Embryonic facial prominence (tissue), 1 donor: ENCODE results near the gene WDR31.
A peak's percentile ranks its signal among the peaks of the same experiment; 100 is the strongest.
"Not testable (repeated sequence)": the region's sequence is repeated elsewhere in the genome, so short reads cannot be mapped to it uniquely, and the experiment has no call there.

Experiments
- DNase-seq: peaks from one replicate; pipeline ENCODE4 v3.0.0-alpha.2; 2016; ENCODE audit errors: extremely low spot score

WDR31 gene

DNA sequence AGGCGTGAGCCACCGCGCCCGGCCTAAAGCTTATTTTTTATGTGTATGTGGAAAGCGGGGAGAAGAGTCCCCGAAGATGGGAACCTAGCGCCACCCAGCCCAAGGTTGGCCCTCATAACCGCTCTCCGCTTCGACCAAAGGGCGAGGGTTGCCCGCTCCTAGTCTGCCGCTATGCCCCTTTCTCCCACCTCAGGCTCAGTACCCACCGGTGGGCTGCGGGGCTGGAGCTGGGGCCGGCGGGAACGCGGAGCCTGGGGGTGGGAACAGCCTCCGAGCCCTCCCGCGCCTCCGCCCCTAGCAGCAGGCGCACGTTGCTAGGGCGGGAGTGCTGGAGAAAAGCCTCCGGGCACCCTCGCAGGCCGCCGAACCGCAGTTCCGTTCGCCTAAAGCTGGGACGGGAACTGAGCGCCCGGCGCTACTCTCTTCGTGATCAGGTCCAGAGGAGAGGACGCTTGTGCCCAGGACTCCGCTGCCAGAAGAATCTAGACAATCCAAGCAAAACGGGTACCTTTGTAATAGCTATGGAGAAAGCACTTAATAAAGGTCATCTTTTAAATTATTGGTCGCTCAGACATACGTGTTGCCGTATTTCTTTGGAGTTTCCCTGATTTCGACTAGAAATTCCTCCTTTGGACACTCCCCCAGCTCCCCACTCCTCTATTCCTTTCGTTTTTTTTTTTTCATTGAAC lies at the start of gene WDR31:
TSS of gene WDR31 (minus strand) at position 265 of the 689 bp plus-strand sequence. CDS start 8,253 bp downstream, outside the sequence.
- DNase-seq, result peak; percentile 79

DNA sequence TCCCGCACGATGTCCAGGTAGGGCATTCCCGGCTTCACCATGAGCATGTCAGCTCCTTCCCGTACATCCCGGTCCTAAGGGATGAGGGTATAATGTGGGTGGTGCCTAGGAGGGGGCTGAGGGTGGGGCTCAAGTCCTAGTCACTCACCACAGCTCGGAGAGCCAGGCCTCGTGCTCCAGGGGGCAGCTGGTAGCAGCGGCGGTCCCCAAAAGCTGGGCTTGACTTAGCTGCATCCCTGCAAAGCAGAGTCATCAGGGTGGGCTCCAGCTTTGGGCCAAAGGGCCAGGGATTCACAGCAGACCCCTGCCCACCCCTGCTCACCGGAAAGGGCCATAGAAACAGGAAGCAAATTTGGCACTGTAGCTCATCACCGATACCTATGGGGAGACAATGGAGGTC lies 49.4 kb upstream of the WDR31 start:
- DNase-seq, result no peak

DNA sequence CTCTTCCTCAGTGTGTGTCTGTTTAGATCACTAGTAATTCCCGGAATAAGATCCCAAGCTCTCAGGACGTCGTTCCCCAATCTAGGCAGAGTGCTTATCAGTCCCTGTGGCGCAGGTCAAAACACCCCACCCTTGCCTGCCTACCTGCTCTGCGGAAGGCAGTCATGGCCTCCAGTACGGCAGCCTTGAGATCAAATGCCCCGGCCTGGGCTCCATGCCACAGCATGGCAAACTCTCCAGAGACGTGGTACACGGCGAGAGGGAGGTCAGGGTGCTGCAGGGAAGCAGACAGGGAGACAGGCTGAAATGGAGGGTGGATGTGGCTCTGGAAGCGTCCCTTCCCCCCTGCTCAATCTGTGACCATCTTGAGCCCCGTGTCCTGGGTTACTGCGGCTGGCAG lies 48.8 kb upstream of the WDR31 start:
- DNase-seq, result no peak

DNA sequence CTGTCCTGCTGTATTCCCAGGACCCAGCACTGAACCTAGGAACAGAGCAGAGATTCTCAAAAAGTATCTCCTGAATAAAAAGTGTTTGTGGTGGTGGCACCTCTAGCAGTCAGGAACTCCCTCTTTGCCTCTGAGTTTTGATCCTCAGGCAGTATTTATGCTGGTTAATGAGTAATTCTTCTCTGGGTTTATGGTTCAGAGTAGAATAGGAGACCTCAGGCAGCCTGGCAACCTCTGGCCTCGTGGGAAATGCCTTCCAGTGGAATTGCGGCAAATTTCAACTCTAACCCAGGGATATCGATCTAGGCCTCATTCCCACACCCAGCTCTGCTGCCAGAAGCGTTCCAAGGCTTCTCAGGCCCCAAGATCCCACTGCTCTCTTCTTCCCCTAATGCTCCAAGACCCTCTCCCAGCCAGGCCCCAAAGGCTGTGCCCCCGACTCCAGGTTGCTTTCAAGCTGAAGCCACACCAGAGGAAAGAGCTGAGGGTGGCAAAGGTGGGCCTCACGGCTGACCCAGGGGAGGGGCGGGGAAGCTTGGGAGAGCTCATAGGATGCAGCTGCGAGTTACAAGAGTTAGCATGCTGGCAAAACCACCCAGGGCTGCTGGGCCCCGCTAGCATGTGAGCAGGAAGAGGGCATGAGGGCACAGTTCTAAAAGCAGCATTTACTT lies 47.6 kb upstream of the WDR31 start:
- DNase-seq, result no peak

DNA sequence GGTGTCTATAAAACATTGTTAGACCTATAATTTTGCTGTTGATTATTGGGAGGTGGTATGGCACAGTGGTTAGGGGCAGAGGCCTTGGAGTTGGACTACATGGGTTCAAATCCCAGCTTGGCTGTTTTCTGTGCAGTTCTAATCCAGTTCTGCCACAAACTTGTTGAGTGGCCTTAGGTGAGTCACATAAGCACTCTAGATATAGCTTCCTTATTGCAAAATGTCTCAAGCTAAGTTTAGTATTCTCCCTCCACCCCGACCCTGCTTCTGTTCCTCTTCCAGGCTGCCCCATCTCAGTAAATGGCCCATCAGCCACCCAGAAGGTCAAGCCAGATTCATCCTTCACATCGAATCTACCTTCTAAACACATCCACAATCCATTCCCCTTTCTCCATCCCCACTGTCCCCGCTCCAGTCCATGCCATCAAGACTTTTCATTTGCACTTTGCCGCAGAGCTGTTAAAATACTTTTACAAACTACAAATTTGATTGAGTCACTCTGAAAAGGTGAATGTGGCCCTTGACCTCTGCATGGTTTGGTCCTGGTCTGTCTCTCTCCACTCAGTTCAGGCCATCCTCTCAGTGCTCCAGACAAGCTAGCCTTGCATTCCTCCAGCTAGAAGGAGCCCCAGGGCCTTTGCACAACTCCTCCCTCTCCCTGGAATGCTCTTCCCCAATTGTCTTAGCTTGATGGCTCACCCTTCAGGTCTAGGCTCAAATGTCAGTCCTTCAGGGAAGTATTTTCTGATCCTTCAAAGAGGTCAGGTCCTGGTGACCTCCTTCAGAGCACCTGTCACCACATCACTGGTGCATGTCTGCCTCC lies 46.7 kb upstream of the WDR31 start:
- DNase-seq, result no peak

DNA sequence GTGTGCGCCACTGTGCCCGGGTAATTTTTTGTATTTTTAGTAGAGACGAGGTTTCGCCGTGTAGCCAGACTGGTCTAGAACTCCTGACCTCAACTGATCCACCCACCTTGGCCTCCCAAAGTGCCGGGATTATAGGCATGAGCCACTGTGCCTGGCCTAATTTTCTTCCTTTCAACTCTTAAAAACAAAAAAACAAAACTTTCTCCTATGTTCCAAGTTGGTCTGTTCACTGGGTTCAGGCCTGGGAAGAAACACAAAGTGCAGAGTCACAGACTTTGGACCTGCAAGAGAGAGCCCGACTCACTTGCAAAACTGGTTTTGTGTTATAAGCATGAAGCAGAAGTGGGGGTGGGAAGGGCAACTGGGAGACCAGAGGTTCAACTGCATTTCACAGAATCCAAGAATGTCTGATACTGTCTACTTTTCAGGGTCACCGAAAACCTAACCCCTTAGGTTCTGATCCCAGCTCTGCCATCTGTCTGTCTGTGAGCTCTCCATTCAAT lies 41.9 kb upstream of the WDR31 start:
- no peak for DNase-seq

DNA sequence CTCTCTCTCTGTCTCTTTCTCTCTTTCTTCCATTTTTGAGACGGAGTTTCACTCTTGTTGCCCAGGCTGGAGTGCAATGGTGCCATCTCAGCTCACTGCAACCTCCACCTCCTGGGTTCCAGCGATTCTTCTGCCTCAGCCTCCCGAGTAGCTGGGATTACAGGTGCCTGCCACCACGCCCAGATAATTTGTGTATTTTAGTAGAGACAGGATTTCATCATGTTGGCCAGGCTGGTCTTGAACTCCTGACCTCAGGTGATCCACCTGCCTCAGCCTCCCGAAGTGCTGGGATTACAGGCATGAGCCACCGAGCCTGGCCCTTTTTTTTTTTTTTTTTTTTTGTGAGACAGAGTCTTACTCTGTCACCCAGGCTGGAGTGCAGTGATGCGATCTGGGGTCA lies 41.4 kb upstream of the WDR31 start:
- not testable (repeated sequence) for DNase-seq

DNA sequence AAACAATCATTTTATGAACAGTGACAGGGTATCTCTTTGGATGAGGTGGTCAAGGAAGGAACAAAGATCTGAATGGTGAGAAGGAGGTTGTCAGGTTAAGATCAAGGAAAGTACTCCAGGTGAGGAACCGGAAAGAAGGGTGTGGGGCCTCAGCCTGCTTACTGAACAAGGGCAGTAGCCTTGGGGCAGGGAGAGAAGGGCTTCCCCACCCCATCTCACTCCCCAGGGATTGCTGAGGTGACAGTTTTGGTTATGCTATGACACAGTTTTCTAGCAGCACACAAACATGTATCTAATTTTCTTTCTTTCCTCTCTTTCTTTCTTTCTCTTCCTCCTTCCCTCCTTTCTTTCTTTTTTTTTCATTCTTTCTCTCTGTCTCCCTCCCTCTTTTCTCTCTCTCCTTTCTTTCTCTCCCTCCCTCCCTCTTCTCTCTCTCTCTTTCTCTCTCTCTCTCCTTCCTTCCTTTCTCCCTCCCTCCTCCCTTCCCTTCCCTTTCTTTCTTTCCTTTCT lies 40.8 kb upstream of the WDR31 start:
- DNase-seq, result no peak

DNA sequence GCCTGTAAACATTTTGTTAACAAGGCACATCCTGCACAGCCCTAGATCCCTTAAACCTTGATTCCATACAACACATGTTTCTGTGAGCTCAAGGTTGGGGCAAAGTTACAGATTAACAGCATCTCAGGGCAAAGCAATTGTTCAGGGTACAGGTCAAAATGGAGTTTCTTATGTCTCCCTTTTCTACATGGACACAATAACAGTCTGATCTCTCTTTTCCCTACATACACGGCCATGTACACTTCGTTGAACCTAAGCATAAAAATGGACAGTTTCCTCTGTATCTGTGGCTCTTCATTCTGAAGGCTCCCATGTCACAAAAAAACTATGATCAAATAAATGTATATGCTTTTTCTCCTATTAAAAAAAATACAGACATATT lies 39.7 kb upstream of the WDR31 start:
- not testable (repeated sequence) for DNase-seq

DNA sequence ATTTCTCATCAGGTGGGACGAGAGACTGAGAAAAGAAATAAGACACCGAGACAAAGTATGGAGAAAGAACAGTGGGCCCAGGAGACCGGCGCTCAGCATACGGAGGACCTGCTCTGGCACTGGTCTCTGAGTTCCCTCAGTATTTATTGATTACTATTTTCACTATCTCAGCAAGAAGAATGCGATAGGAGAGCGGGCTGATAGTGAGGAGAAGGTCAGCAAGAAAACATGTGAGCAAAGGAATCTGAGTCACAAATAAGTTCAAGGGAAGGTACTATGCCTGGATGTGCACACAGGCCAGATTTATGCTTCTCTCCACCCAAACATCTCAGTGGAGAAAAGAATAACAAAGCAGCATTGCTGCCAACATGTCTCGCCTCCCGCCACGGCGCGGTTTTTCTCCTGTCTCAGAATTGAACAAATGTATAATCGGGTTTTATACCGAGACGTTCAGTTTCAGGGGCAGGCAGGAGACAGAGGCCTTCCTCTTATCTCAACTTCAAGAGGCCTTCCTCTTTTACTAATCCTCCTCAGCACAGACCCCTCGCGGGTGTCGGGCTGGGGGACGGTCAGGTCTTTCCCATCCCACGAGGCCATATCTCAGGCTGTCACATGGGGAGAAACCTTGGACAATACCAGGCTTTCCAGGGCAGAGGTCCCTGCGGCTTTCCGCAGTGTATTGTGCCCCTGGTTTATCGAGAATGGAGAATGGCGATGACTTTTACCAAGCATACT lies 39.2 kb upstream of the WDR31 start:
- not testable (repeated sequence) for DNase-seq

DNA sequence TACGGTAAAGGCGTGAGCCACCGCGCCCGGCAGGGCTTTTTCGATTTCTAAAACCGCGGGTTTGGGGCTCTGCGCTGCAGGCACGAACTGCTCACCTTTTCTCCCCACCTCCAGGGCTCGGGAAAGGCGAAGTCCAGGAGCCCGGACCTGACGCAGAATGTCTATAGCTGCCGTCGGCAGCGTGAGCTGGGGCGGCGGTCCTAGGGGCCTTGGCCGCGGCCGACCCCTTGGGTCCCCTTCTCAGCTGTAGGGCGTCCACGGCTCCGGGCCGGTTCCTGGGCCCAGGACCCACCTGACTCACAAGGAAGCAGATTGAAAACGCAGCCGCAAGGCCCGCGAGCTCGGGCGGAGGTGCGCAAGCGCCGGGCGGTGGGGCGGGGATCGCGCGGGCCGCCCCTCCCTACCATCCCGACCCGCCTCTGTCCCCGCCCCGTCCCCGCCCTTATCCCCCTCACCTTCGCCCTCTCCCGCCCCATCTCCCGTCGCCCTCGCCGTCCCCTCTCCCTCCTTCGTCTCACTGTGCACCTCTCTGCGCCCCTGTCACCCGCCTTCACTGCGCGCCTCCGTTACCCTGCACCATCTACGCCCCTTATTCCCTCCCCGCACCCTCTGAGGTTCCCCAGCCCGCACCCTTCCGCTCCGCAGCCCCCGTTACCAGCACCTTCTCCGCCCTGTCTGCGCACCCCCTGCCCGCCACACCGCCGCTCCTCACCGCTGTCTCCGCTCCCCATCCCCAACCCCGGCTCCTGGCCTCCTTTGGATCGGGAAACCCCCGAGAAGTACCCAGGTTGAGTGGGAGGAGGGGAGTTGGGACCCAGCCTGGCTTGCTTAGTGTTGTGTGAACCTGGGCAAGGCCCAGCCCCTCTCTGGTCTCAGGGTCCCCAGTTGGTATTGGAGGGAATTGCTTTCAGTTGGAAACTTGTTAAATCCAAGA lies 36.8 kb upstream of the WDR31 start, which contains the start of gene HDHD3:
TSS of gene HDHD3 (minus strand) at position 353 of the 934 bp plus-strand sequence. CDS start 2,632 bp downstream, outside the sequence.
- peak; percentile 50 for DNase-seq

DNA sequence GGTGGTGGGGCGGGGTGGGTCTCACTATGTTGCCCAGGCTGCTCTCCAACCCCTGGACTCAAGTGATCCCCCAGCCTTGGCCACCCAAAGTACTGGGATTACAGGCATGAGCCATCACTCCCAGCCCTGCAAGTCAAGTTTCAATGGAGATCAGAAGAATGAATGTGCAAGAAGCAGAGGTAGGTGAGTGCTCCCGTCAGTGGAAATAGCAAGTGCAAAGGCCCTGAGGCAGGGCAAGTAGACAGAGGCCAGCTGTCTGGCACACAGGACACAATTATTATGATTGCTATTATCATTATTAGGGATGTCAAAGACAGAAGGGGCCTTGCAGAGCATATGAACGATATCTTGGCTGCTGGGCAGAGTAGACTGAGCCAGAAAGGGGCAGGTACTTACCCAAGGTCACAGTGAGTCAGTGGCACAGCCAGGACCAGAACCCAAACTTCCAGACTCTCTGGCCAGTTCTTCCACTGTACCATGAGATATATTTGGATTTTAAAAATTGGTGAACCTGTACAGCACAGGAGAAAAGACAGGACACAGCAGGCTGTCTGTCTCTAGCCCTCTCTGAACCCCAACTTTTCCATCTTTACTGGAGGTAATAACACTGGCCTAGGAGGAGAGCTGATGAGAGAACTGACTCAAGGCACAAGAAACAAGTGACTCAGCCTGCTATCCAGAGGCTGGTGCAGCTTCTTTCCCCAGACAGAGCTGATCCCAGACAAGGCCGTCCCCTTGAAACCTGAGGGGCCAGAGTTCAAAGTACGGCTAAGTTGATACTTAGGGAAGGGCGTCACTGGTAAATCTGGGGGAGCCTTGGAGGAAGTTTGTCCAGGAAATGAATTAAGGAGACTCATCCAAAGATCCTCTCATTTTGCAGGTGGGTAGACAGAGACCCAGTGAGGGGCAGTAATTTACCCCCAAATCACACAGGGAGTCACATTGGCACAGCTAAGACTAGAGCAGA lies 35.3 kb upstream of the WDR31 start:
- no peak for DNase-seq

DNA sequence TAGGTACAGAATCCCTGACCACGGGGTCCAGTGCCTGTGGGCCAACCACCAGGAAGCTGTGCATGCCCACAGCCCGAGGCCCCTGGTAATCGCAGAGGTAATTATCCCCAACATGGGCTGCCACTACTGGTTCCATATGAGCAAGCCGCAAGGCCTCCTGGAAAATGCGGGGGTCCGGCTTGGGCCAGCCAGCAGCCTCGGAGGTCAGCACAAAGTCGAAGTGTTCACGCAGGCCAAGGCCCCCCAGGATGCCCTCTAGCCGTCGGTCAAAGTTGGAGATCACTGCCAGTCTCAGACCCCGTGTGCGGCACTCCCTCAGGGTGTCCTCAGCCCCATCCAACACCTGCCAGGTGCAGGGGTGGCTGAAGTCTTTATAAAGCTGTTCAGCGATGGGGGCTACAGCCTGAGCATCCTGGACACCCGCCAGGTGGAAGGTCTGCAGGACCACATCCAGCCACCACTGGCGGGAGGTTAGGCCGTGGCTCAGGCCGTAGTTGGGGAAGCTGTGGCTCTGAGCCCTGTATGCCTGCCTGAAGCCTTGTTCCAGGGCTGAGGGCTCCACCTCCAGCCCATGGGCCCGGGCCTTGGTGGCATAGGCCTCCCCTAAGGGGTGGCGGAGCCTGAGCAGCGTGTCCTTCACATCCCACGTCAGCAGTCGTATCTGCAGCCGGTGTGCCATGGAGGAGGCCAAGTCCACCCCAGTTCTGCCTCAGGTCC lies 33.8 kb upstream of the WDR31 start:
- DNase-seq, result no peak

DNA sequence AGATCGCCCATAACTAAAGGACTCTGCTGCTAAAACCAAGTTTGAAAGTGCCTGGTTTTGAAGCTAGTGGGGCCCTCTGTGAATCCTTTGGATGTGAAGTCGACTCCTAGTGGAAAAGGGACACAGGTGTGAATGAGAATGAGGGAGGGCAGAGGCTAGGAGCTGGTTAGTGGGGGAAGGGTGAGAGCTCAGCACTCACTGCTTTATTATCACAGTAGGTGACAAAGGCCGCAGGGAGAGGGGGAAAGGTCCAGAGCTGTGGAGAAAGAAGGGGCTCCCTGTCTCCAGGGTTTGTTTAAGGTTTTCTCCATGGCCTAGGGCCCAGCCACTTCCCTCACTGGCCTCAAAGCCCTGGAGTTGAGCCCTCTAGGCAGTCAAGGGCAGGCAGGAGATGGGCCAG lies 33.2 kb upstream of the WDR31 start:
- DNase-seq, result no peak

DNA sequence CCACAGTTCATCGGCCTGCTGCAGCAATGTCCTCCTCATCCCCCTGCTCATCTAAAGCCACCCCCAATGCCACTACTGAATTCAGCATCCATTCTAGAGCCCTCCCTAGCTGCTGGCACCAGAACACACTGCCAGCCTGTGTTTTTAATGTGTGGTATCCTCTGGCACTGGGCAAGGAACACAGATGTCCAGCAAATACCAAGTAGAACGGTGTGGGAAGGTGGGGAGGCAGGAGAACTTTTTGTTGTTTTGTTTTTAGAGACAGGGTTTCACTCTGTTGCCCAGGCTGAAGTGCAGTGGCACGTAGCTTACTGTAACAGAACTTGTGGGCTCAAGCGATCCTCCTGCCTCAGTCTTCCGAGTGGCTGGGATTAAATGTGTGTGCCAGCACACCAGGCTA lies 32.0 kb upstream of the WDR31 start:
- DNase-seq, result no peak

DNA sequence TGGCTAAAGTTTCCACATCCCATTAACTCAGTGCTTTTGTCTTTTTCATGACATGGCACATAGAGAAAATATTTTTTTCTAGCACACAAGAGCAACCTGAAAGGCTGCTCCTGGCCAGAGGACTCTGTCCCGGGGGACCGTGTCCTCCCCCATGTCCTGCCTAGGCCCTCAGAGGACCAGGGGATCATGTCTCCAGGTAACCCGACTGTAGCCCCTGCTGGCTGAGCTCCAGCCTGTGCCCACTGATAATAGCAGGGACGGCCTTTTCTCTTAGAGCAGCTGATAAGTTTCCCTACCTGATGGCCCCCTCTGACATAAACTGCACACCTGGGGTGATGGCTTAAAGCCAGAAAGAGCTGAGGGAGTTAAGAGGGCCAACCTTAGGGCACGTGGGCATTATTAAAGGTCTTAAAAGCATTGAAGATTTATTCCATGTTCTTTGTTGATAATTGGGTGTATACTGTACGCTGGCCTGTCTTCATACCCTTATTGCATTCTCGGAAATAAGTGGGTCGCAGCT lies 30.8 kb upstream of the WDR31 start:
- DNase-seq, result no peak

DNA sequence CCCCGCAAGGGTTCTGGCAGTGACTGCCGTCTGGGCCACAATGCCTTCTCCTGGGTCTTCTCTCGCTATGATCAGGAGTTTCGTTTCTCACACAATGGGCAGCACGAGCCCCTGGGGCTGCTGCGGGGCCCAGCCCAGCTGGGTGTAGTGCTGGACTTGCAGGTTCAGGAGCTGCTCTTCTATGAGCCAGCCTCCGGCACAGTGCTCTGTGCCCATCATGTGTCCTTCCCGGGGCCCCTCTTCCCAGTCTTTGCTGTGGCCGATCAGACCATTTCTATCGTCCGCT lies 29.7 kb upstream of the WDR31 start:
- no peak for DNase-seq
